ENCODE measurements around the gene ATRNL1.

Gene ATRNL1

GRCh38 chr10:115949282-115949844 is 856.2 kb downstream of the ATRNL1 start:
- no peak for DNase-seq (ENCODE audit: low spot score)

- peak; percentile 39 for DNase-seq (ENCODE audit: low spot score)
Measured at GRCh38 chr10:115950320-115950719, 857.2 kb downstream of the ATRNL1 start.

GRCh38 chr10:115951242-115951641 is 858.1 kb downstream of the ATRNL1 start:
- no peak for DNase-seq (ENCODE audit: low spot score)

GRCh38 chr10:115953281-115953680 is 860.1 kb downstream of the ATRNL1 start:
- DNase-seq (ENCODE audit: low spot score): no peak

- DNase-seq (ENCODE audit: low spot score): no peak
Measured at GRCh38 chr10:115953968-115954367, 860.8 kb downstream of the ATRNL1 start.

GRCh38 chr10:115956225-115957011 is 863.3 kb downstream of the ATRNL1 start:
- DNase-seq (ENCODE audit: low spot score): no peak

- no peak for DNase-seq (ENCODE audit: low spot score)
Measured at GRCh38 chr10:115957012-115957399, 863.8 kb downstream of the ATRNL1 start.

GRCh38 chr10:115957786-115958442 is 864.7 kb downstream of the ATRNL1 start:
- no peak for DNase-seq (ENCODE audit: low spot score)

- DNase-seq (ENCODE audit: low spot score): no peak
Measured at GRCh38 chr10:115963848-115964247, 870.7 kb downstream of the ATRNL1 start.

GRCh38 chr10:115964827-115965226 is 871.7 kb downstream of the ATRNL1 start:
- DNase-seq (ENCODE audit: low spot score): no peak

GRCh38 chr10:115965376-115965775 is 872.2 kb downstream of the ATRNL1 start:
- DNase-seq (ENCODE audit: low spot score): no peak

GRCh38 chr10:115968236-115968635 is 875.1 kb downstream of the ATRNL1 start:
- no peak for DNase-seq (ENCODE audit: low spot score)

- peak; percentile 67 for DNase-seq (ENCODE audit: low spot score)
Measured at GRCh38 chr10:115969591-115969990, 876.4 kb downstream of the ATRNL1 start.

GRCh38 chr10:115971921-115972320 is 878.8 kb downstream of the ATRNL1 start:
- no peak for DNase-seq (ENCODE audit: low spot score)

GRCh38 chr10:115972426-115972825 is 879.3 kb downstream of the ATRNL1 start:
- no peak for DNase-seq (ENCODE audit: low spot score)

GRCh38 chr10:115974351-115974750 is 881.2 kb downstream of the ATRNL1 start:
- DNase-seq (ENCODE audit: low spot score): no peak

GRCh38 chr10:115974816-115975430 is 881.8 kb downstream of the ATRNL1 start:
- no peak for DNase-seq (ENCODE audit: low spot score)

GRCh38 chr10:115975506-115975905 is 882.3 kb downstream of the ATRNL1 start:
- no peak for DNase-seq (ENCODE audit: low spot score)

- DNase-seq (ENCODE audit: low spot score): no peak
Measured at GRCh38 chr10:115976342-115976741, 883.2 kb downstream of the ATRNL1 start.

GRCh38 chr10:115977855-115978254 is 884.7 kb downstream of the ATRNL1 start:
- DNase-seq (ENCODE audit: low spot score): no peak

- no peak for DNase-seq (ENCODE audit: low spot score)
Measured at GRCh38 chr10:115979576-115979975, 886.4 kb downstream of the ATRNL1 start.

- no peak for DNase-seq (ENCODE audit: low spot score)
Measured at GRCh38 chr10:115980470-115980869, 887.3 kb downstream of the ATRNL1 start.

- DNase-seq (ENCODE audit: low spot score): peak; percentile 25
Measured at GRCh38 chr10:115981081-115981480, 887.9 kb downstream of the ATRNL1 start.
